Posterior vena cava (tissue), 2 donors: ENCODE data around the gene FHIT. TPM values are rescaled to one million over a fixed set of nuclear protein-coding genes. Genes with fewer than 3 reads are reported as not detected.

ENCODE experiments used
- DNase-seq: peaks from one replicate; pipeline ENCODE4 v3.0.0-alpha.2; 2020; ENCODE audit warnings: low spot score
- intact Hi-C, 2 donors: fragments of 100-400 bp; cut with DNase I; formaldehyde crosslinking; loops; one replicate each; pipeline versions ENCODE4 v1.14.1 to v1.14.2; 2022 to 2023
- total RNA-seq, 2 donors: library from RNA; stranded (reverse); fragmentation: NEBNext Ultra II Directional; extraction: Animal tissue kit (Norgen Biotek cat#: 25700); gene quantifications; one replicate each; pipeline ENCODE4 v1.2.1, GENCODE V29; 2021
- donor health status: DM: yes; HTN: yes; CAD: no.
- donor health status: DM: yes; HTN: yes; CAD: no.

FHIT gene
- total RNA-seq, 2 donors from 2014 or later: 6.0 to 9.2 TPM

- no peak for DNase-seq
- intact Hi-C loops: no loop called here
These were observed 1385.9 kb downstream of the FHIT start for GRCh38 chr3:59865351-59865750.

GRCh38 chr3:59862686-59863085 is 1388.6 kb downstream of the FHIT start:
- no peak for DNase-seq
- intact Hi-C loops: no loop called here

- peak; percentile 93 for DNase-seq
- intact Hi-C loops: loop anchor here (5.0 to 10.0 kb wide), 2 partner anchors 280 to 283 kb away; no protein-coding TSS in a partner anchor
These were observed 1393.5 kb downstream of the FHIT start for GRCh38 chr3:59857589-59858346.

GRCh38 chr3:59856934-59857460 is 1394.3 kb downstream of the FHIT start:
- DNase-seq: no peak
- intact Hi-C loops: loop anchor here (5.0 to 10.0 kb wide), 2 partner anchors 280 to 282 kb away; no protein-coding TSS in a partner anchor

- intact Hi-C loops: loop anchor here in 1 of 2 donors (10.0 kb wide), 1 partner anchor 279 kb away; no protein-coding TSS in a partner anchor
- no peak for DNase-seq
These were observed 1397.1 kb downstream of the FHIT start for GRCh38 chr3:59854061-59854709.

- intact Hi-C loops: loop anchor here in 1 of 2 donors (10.0 kb wide), 1 partner anchor 276 kb away; no protein-coding TSS in a partner anchor
- no peak for DNase-seq
These were observed 1400.8 kb downstream of the FHIT start for GRCh38 chr3:59850417-59850816.

GRCh38 chr3:59845386-59845785 is 1405.9 kb downstream of the FHIT start:
- DNase-seq: no peak
- intact Hi-C loops: no loop called here

- no peak for DNase-seq
- intact Hi-C loops: no loop called here
These were observed 1407.4 kb downstream of the FHIT start for GRCh38 chr3:59843821-59844220.

GRCh38 chr3:59839810-59840515 is 1411.3 kb downstream of the FHIT start:
- no peak for DNase-seq
- intact Hi-C loops: no loop called here

- intact Hi-C loops: no loop called here
- no peak for DNase-seq
These were observed 1412.0 kb downstream of the FHIT start for GRCh38 chr3:59839283-59839682.

GRCh38 chr3:59836531-59836930 is 1414.7 kb downstream of the FHIT start:
- no peak for DNase-seq
- intact Hi-C loops: no loop called here

GRCh38 chr3:59832702-59833101 is 1418.5 kb downstream of the FHIT start:
- intact Hi-C loops: no loop called here
- no peak for DNase-seq

- no peak for DNase-seq
- intact Hi-C loops: no loop called here
These were observed 1419.0 kb downstream of the FHIT start for GRCh38 chr3:59832241-59832640.

- intact Hi-C loops: no loop called here
- DNase-seq: no peak
These were observed 1419.9 kb downstream of the FHIT start for GRCh38 chr3:59831394-59831793.

GRCh38 chr3:59829527-59829926 is 1421.7 kb downstream of the FHIT start:
- no peak for DNase-seq
- intact Hi-C loops: no loop called here

- intact Hi-C loops: no loop called here
- DNase-seq: no peak
These were observed 1426.4 kb downstream of the FHIT start for GRCh38 chr3:59824876-59825275.

- intact Hi-C loops: no loop called here
These were observed 1430.0 kb downstream of the FHIT start for GRCh38 chr3:59821274-59821673.

GRCh38 chr3:59820352-59820934 is 1430.8 kb downstream of the FHIT start:
- DNase-seq: no peak
- intact Hi-C loops: no loop called here

More at GRCh38 chr3:59821274-59821673, 1430.0 kb downstream of the FHIT start:
- DNase-seq: no peak

GRCh38 chr3:59818919-59819300 is 1432.3 kb downstream of the FHIT start:
- no peak for DNase-seq
- intact Hi-C loops: no loop called here
